ENCODE results near the gene ST8SIA4.

The ST8SIA4 gene

GRCh38 chr5:100867039-100867562, 36.0 kb downstream of the ST8SIA4 start:
- DNase-seq, result no peak

- no peak for DNase-seq
Measured at GRCh38 chr5:100864931-100865330, 38.2 kb downstream of the ST8SIA4 start.

GRCh38 chr5:100863739-100864138, 39.3 kb downstream of the ST8SIA4 start:
- DNase-seq, result no peak

GRCh38 chr5:100861148-100861547, 41.9 kb downstream of the ST8SIA4 start:
- no peak for DNase-seq

- no peak for DNase-seq
Measured at GRCh38 chr5:100860407-100860806, 42.7 kb downstream of the ST8SIA4 start.

- DNase-seq, result no peak
Measured at GRCh38 chr5:100858987-100859545, 44.0 kb downstream of the ST8SIA4 start.

GRCh38 chr5:100856462-100856861, 46.6 kb downstream of the ST8SIA4 start:
- DNase-seq, result no peak

GRCh38 chr5:100855937-100856430, 47.1 kb downstream of the ST8SIA4 start:
- DNase-seq, result no peak

GRCh38 chr5:100855295-100855694, 47.8 kb downstream of the ST8SIA4 start:
- DNase-seq, result no peak

- no peak for DNase-seq
Measured at GRCh38 chr5:100854591-100854990, 48.5 kb downstream of the ST8SIA4 start.

- DNase-seq, result no peak
Measured at GRCh38 chr5:100853582-100853981, 49.5 kb downstream of the ST8SIA4 start.

- DNase-seq, result no peak
Measured at GRCh38 chr5:100852988-100853449, 50.1 kb downstream of the ST8SIA4 start.

- DNase-seq, result no peak
Measured at GRCh38 chr5:100852051-100852450, 51.0 kb downstream of the ST8SIA4 start.

- no peak for DNase-seq
Measured at GRCh38 chr5:100846772-100847171, 56.3 kb downstream of the ST8SIA4 start.

GRCh38 chr5:100842080-100842479, 61.0 kb downstream of the ST8SIA4 start:
- DNase-seq, result no peak

- DNase-seq, result no peak
Measured at GRCh38 chr5:100841358-100842076, 61.6 kb downstream of the ST8SIA4 start.

GRCh38 chr5:100840789-100841188, 62.3 kb downstream of the ST8SIA4 start:
- no peak for DNase-seq

GRCh38 chr5:100840370-100840769, 62.7 kb downstream of the ST8SIA4 start:
- no peak for DNase-seq

- DNase-seq, result no peak
Measured at GRCh38 chr5:100838048-100838473, 65.0 kb downstream of the ST8SIA4 start.

GRCh38 chr5:100834519-100834918, 68.6 kb downstream of the ST8SIA4 start:
- no peak for DNase-seq

GRCh38 chr5:100832252-100833230, 70.5 kb downstream of the ST8SIA4 start:
- DNase-seq, result no peak

- no peak for DNase-seq
Measured at GRCh38 chr5:100828898-100829356, 74.2 kb downstream of the ST8SIA4 start.
